ENCODE data around the gene ZNF580.

Gene ZNF580

GRCh38 chr19:55613396-55613795, 27.4 kb upstream of the ZNF580 start:
- no peak for DNase-seq (ENCODE audit: low read depth)
- in situ Hi-C loops (cut with HindIII; ENCODE audit: low sequenced_read_pairs) = loop anchor here (25.0 kb wide), 1 partner anchor 1151 kb away; the partner anchor contains the start of genes CDC42EP5 and LENG9
- no peak for TF ChIP-seq CTCF (IDR thresholded peaks at IDR 0.05; ENCODE audit: low read depth, low read length, missing control alignments)
- H3K4me3 ChIP-seq (ENCODE audit: low read depth, low read length) = no peak overlapping the region

GRCh38 chr19:55613930-55614710, 26.7 kb upstream of the ZNF580 start:
- H3K4me3 ChIP-seq (ENCODE audit: low read depth, low read length) = no peak overlapping the region
- no peak for TF ChIP-seq CTCF (IDR thresholded peaks at IDR 0.05; ENCODE audit: low read depth, low read length, missing control alignments)
- in situ Hi-C loops (cut with HindIII; ENCODE audit: low sequenced_read_pairs) = loop anchor here (25.0 kb wide), 1 partner anchor 1152 kb away; the partner anchor contains the start of genes CDC42EP5 and LENG9
- DNase-seq (ENCODE audit: low read depth) = no peak

GRCh38 chr19:55614711-55615542, 25.9 kb upstream of the ZNF580 start:
- H3K4me3 ChIP-seq (ENCODE audit: low read depth, low read length) = no peak overlapping the region
- in situ Hi-C loops (cut with HindIII; ENCODE audit: low sequenced_read_pairs) = loop anchor here (25.0 kb wide), 1 partner anchor 1153 kb away; the partner anchor contains the start of genes CDC42EP5 and LENG9
- no peak for TF ChIP-seq CTCF (IDR thresholded peaks at IDR 0.05; ENCODE audit: low read depth, low read length, missing control alignments)
- no peak for DNase-seq (ENCODE audit: low read depth)

GRCh38 chr19:55615543-55616394, 25.0 kb upstream of the ZNF580 start:
- DNase-seq (ENCODE audit: low read depth) = no peak
- no peak overlapping the region for H3K4me3 ChIP-seq (ENCODE audit: low read depth, low read length)
- no peak for TF ChIP-seq CTCF (IDR thresholded peaks at IDR 0.05; ENCODE audit: low read depth, low read length, missing control alignments)
- in situ Hi-C loops (cut with HindIII; ENCODE audit: low sequenced_read_pairs) = loop anchor here (25.0 kb wide), 1 partner anchor 1153 kb away; the partner anchor contains the start of genes CDC42EP5 and LENG9

GRCh38 chr19:55616395-55616875, 24.4 kb upstream of the ZNF580 start:
- in situ Hi-C loops (cut with HindIII; ENCODE audit: low sequenced_read_pairs) = loop anchor here (25.0 kb wide), 1 partner anchor 1154 kb away; the partner anchor contains the start of genes CDC42EP5 and LENG9
- DNase-seq (ENCODE audit: low read depth) = no peak
- no peak overlapping the region for H3K4me3 ChIP-seq (ENCODE audit: low read depth, low read length)
- no peak for TF ChIP-seq CTCF (IDR thresholded peaks at IDR 0.05; ENCODE audit: low read depth, low read length, missing control alignments)
